ENCODE measurements around the gene ENO1.
A peak's percentile ranks its signal among the peaks of the same experiment; 100 is the strongest.
"Not testable (repeated sequence)": the region's sequence is repeated elsewhere in the genome, so short reads cannot be mapped to it uniquely, and the experiment has no call there.

ENO1 gene

DNA sequence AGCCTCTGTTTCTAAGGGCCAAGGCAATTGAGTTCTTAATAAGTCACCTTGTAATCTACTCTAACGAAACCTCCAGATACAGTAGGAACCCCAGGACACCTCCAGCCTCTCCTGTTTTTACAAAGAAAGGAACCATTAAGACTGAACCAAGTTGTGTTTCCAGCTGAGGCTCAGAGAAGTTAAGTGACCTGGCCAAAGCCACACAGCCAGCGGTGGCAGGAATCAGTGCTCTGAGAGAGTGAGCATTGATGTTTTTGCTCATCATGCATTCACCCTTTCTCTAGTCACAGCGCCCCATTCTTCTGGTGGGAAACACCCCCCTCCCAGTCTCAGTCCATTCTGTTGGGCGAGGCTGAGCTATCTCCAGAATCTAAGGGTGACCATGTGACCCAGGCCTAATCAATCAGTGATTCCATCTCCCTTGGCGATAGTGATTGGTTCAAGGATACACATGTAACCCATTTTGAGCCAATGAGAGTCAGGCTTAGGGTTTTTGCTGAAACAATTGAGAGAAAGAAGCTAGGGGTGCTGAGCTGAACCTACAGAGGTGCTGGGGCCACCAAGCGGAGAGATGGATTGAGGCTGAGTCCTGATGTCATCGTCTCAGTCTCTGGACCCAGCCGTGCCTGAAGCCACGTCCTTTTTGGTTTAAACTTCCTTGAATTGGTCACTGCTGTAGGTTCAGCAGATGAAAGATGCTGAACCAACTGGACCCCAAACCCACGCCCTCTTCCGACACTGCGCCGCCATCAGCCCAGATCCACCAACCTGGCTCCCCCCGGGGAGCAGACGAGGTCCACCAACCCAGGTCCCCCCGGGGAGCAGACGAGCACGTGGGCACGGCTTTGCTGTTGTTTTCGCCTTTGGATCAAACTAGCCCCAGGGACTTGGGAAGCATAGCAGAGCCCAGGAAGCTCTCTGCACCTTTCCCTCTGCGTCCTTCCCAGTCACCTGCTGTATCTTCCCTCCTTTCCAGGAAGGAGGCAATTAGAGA is 33.1 kb downstream of the ENO1 start:
- no peak for DNase-seq

DNA sequence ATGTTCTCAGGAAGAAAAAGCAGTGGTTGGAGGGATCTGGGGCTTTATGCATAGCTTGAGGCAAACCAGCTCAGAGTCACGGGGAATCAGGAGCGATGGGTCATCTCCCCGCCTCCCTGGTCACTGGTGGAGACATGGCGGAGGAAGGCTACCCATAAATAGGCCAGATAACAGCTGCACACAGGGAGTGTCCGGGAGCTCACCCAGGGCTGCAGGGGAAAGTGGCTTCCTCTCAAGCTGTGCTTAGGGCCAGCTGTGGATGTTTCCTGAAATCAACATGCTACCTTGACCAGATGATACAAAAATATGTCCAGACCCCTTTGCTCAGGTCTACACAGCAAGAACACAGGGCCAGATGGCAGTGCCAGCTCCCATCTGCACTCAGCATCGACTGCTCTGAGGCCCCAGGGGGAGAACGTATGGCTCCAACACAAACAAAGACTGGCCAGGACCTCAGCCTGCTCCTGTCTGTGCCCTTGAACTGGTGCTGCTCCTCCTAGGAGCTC is 33.9 kb downstream of the ENO1 start:
- DNase-seq, result no peak

DNA sequence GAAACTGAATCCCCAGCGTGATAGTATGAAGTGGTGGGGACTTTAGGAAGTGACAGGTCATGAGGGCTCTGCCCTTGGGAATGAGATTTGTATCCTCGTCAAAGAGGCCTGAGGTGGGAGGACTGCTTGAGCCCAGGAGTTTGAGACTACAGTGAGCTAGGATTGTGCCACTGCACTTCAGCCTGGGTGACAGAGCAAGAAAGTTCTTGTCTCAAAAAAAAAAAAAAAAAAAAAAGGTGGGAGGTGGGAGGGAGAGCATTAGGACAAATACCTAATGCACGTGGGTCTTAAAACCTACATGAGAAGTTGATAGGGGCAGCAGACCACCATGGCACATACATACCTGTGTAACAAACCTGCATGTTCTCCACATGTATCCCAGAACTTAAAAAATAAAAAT is 37.1 kb downstream of the ENO1 start:
- no peak for DNase-seq

DNA sequence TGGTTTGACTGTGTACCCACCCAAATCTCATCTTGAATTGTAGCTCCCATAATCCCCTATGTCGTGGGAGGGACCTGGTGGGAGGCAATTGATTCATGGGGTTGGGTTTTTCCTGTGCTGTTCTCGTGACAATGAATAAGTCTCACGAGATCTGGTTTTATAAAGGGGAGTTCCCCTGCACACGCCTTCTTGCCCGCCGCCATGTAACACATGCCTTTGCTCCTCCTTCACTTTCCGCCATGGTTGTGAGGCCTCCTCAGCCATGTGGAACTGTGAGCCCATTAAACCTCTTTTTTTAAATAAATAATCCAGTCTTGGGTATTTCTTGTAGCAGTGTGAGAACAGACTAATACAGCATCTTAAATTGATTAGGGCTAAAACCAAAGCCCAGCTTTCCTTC is 38.5 kb downstream of the ENO1 start:
- no peak for DNase-seq

DNA sequence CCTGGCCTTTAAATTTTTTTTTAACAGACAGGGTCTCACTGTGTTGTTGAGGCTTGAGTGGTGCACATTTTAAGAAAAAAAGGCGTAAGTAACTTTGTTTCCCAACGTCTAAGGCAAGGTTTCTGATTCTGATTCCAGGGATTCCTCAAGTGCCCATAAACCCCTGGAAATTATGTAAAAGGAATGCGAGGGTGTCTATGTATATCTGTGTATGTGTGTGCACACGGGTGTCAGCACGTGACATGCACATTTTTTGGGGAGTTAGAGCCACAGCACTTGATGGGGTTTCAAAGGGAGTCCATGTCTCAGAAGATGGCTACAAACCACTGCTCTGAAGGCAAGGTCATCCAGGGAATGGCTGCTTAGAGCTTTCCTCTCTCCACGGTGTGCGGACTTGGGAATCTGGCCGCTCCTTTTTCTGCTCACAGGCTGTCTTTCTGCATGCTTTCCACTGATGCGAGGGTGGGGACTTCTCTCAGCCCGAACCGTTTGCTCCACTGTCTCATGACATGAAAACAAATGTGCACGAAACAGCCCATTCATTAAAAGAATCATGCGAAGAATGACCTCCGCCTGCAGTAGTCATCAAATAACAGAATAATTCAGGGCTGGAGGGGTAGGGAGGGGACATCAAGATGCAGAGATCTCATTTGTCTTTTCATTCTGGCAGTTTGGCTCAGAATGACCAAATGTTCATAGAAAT is 42.4 kb downstream of the ENO1 start:
- no peak for DNase-seq

DNA sequence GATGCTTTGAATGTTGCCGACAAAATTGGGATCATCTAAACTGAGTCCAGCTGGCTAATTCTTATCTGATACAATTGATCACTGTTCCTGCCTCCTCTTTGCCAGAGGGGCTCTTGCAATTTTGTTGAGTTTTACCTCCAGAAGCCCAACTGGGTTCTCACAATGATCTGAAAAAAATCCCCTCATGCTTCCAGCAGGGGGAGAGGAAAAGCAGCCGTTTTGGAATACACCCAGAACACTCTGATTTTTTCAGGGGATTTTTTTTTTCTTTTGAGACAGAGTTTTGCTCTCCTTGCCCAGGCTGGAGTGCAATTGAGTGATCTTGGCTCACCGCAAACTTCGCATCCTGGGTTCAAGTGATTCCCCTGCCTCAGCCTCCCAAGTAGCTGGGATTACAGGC is 47.1 kb downstream of the ENO1 start:
- DNase-seq, result no peak

DNA sequence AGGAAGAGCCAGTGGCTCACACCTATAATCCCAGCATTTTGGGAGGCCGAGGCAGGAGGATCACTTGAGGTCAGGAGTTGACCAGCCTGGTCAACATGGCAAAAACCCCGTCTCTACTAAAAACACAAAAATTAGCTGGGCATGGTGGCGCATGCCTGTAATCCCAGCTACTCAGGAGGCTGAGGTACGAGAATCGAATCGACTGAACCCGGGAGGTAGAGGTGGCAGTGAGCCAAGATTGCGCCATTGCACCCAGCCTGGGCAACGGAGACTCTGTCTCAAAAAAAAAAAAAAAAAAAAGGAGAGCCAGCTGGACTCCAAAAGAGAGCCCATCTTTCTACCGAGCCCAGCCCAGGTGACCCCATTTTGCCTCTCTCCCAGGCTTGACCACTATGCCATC is 47.8 kb downstream of the ENO1 start:
- not testable (repeated sequence) for DNase-seq

DNA sequence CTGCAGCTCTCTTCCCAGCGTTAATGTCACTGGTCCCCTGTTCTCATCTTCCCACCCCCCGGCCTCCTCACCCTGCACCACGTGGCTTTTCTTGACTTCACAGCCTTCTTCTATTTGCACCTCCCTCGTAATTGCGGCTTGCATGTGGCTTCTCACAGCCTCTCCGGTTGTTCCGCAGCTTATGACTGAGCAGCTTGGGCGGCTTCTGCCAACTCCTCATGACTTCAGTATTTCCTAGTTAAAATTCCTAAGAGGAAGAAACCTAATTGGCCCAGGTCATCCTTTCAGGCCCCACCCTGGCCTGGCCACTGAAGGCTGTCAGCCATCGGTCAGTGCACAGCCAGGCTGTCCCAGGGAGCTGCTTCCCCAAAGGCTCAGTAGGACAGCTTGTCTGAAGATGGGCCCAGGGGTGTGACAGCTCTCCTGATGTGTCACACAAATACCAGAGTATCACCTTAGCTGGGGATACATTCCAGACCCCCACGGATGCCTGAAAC is 52.5 kb downstream of the ENO1 start:
- DNase-seq, result no peak

DNA sequence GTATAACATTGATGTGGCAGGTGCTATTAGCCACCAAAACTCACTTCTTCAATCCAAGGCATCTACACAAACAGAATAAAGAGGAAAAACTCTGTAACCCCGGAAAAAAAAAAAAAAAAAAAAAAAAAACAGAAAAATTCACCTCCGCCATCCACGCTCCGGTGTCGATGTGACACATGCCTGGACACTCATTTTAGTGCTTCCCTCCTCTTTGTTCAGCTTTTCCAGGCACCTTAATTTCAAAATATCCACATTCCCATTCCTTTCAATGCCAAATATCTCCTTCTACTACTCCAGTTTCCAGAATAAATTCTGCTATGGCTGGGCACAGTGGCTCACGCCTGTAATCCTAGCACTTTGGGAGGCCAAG is 55.2 kb downstream of the ENO1 start:
- DNase-seq, result no peak

DNA sequence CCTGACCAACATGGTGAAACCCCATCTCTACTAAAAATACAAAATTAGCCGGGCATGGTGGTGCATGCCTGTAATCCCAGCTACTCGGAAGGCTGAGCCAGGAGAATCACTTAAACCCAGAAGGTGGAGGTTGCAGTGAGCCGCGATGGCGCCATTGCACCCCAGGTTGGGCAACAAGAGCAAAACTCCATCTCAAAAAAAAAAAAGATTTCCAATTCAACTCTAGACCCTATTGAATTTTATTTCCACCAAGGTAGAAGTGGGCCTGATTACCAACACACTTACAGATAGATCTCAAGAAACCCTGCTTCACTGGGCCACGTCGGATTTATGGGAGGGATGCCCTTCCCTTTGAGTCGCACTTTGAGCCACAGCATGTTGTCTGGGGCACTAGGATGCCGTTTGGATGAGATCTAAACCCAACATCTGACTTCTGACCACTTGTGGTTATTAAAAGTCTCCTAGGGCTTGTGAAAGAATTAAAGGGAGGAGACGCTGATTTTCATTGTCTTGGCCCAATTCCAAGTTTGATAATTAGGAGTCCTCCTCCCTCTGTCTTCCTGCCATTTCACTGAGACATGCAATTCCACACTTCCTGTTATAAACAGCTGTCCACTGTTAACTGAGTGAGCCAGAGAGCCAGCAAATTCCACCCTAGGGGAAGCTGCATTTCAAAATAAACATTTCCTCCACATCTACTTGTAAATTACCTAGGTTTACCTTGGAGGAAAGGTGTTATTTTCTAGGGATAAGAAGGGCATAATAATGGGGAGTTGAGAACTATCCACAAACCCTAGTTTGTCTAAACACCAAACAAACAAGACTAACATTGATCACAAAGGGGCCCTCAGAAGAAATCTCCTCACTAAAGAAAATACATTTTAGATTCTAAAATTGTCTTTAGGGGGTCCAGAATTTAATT is 55.9 kb downstream of the ENO1 start:
- peak; percentile 77 to 95 for DNase-seq

DNA sequence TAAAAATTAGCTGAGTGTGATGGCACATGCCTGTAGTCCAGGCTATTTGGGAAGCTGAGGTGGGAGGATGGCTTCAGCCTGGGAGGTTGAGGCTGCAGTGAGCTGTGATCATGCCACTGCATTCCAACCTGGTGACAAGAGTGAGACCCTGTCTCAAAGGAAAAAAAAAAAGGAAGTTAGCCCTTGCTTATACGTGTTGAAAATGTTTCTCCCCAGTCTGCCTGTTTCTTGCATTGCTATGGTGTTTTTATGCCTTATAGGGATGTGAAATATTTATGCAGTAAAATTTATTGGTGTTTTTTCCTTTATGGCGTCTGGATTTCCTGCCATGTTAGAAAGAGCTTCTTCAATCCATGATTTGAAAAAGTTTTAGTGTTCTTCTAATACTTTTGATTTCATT is 57.4 kb downstream of the ENO1 start:
- no peak for DNase-seq

DNA sequence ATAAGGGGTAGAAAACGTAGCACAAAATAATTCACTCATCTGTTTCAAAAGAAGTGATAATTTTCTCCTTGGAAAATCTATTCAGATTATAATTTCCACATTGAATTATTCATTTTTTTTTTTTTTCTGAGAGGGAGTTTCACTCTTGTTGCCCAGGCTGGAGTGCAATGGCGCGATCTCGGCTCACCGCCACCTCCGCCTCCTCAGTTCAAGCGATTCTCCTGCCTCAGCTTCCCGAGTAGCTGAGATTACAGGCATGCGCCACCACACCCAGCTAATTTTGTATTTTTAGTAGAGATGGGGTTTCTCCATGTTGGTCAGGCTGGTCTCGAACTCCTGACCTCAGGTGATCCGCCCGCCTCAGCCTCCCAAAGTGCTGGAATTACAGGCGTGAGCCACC is 59.7 kb downstream of the ENO1 start:
- DNase-seq, result not testable (repeated sequence)

DNA sequence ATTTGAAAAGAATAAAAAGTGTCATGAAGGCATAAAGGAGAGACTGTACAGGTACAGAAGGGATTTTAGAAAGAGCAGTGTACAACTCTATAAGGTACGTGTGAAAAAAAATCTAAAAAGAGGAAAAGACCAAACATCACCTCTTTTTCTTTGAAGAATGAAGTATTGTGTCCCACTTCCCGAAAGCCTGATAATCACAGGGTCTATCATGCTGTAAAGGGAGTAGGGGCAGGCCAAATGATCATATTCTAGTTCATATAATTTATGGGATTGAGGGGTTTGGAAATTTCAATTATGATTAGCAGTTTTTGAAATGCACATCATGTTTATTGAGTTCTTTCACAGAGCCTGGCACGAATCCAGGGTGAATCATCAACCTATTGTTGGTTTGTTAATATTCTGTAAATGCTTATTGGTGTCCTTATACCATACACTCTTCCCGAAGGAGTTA is 60.1 kb downstream of the ENO1 start:
- DNase-seq, result peak in 1 of 2 experiments; percentile 40

DNA sequence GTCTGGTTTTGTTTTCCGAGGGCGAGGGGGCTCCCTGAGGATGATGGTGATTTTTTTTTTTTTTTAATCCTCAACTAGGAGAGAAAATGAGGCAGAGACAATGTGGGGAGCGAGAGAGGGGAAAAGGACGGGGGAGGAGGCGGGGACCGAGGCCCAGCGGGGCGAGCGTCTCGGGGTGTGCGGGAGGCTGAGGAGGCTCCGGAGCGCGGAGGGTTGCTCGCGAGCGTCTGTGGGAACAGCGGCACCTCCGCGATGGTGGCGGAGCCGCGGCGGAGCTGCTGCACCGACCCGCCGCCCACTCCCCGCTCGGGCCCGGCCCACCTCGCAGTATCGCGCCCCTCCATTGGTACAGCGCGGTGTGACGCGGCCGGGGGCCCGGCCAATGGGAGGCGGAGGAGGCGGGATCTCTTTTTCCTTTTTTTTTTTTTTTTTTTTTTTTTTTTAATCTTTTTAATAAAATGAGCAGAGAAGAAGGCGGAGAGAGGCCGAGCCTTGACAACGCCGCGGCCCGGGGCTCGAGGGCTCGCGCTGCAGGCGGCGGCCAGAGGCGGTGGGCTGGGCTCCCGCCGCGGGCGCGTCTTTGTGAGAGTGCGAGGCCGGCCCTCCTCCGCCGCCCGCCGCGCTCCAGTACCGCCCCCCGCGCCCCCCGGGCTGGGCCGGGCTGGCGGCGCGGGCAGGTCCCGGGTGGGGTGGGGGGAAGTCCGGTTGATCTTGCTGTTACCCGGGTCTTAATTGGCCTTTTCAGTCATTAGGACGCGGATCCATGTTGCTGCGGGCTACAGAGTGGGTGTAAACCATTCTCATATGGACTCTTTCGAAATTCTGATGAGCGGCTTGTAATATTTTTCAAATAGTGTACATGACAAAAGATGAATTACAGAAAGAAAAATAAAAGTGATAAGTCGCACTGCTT is 60.8 kb downstream of the ENO1 start, which contains the start of gene RERE:
Gene RERE, minus strand, starts transcription at position 229 of the 913 bp plus-strand sequence.
- DNase-seq, result peak; percentile 94 to 95

DNA sequence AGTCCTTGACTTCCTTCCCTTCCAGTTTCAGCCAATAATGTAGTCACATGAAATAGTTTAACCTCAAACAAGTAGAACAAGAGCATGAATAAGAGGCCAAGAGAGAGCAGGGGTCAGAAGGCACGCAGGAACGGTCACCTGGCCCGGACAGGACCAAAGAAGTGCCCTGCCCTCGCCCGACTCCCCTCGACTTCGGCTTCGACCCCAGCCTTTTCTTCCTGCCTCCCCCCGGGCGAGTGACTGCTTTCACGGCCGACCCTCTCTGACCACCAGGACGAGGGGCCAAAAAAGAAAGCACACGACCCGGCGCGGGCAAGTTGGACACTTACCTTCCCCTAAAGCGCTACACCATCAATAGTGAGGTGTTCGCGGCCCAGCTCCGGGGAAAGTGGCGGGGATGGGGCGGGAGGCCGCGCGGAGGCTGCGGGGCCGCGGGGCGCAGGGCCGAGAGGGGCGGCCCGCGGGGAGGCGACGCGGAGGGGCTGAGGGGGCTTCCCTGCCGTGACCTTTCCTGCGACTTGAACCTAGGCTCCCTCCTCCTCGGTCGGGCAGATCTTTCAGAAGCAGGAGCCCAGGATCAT is 61.6 kb downstream of the ENO1 start:
- peak in 1 of 2 experiments; percentile 40 for DNase-seq

DNA sequence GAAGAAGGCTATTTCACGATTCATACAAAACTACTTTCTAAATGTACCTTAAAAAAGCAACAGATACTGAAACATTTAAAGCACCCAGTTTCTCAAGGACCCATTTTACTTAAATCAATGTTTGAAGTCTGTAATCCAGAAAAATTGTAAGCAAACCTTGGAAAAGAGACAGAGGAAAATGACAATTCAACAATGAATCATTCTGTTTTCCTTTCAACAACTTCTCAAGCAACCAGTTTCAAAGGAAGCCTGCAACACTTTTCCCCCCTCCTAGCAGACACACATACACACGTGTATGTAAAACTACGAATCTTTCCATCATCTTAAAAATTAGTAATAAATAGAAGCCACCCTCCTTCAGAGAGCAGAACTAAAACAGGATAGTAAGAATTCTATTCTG is 62.2 kb downstream of the ENO1 start:
- DNase-seq, result no peak

DNA sequence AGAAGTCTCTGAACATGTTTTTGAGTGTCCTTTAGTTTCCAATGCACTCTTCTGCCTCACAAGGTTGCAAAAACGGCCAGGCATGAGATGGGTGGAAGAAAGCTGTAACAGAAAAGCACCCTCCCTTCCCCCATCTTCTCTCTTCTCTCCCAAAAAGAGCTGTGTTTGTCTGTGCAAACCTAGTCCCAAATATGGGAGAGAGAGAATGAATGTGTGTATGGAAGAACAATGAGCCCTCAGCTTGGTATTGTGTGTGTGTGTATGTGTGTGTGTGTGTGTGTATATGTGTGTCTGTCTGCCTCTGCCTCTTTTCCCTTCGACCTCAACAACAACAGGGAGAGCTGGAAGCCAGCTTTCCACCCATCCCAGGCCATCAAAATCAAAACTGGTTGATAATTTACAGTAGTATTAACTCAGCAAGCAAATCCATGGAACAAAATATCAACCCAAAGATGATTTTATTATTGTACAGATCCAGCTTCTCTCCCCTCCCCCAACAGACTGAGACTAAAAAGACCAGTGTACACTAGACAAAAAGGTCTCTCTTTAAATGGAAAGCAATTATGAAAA is 62.8 kb downstream of the ENO1 start:
- DNase-seq, result peak in 1 of 2 experiments; percentile 42

DNA sequence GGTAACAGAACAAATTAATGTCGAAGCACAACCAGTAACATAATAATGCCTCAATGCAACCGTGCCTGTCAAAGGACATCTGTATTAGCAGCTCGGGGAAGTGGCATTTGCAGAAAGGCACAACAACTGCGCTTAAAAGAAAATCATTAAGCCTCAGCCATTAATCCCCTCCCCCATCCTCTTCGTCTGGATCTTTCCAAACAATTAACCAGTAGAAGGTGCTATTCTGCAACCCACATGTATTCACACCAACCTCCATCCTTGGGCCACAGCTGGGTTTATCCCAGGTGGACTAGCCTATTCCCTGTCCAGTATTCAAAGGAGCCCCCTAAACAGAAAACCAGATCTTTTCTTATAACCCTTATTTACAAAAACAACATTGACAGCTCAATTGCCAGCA is 63.6 kb downstream of the ENO1 start:
- DNase-seq, result peak in 1 of 2 experiments; percentile 62

DNA sequence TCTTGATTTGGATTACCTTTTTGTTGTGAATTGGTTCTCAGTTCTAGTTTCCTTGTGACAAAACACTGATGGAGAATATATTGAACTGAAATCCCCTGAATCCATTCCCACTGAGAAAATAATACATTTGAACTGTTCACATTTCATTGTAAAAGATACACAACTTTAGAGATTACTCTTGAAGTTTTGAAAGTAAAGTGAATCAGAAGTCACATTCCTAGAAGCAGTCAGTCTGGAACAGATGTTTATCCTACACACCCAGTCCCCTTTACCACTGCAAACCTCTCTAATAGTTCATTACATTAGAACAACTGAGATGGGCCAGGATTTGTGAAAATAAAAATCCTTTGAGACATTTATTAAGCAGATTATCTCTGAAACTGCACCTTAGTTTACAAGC is 64.5 kb downstream of the ENO1 start:
- DNase-seq, result no peak

DNA sequence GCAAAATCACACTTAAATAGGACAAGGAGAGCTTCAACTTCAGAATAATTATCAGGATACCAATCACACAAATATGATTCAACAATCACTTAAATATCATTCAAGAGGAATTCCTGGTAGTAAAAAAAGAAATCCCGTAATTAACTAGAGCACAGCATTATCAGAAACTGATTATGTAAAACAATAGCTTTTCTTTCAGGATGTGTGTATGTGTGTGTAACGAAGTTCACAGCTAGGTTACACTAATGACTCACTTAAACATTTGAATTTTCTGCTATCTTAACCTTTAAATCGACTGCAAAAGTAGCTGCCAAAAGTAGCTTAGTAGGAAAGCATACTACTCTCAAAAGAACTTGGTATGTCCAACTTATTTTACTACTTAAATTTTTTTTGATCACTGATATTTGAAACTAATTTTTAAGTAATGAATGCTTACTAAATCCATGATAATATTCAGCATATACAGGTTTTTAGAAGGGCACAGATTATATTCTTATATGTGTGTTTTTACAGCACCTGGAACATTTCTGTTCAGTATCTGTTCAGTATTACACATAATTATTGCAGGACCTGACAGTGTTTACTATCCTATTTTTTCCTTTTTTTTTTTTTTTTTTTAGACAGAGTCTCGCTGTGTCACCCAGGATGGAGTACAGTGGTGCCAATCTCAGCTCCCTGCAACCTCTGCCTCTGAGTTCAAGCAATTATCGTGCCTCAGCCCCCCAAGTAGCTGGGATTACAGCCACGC is 65.3 kb downstream of the ENO1 start:
- DNase-seq, result no peak
